Loucy (cell line): ENCODE measurements around the gene SNX8.

Experiments used
- CTCF ChIP-seq: fragments of 200-600 bp; sonication (generic); conservative IDR thresholded peaks from 2 replicates; pipeline ENCODE4 v1.5.1; 2014; ENCODE audit warnings: mild to moderate bottlenecking, antibody characterized with exemption, low read length
- EZH2phosphoT487 ChIP-seq: fragments of 200-600 bp; IDR thresholded peaks from 2 replicates; pipeline ENCODE4 v1.6.1; 2018; ENCODE audit warnings: antibody characterized with exemption, mild to moderate bottlenecking, moderate library complexity, borderline replicate concordance

DNA sequence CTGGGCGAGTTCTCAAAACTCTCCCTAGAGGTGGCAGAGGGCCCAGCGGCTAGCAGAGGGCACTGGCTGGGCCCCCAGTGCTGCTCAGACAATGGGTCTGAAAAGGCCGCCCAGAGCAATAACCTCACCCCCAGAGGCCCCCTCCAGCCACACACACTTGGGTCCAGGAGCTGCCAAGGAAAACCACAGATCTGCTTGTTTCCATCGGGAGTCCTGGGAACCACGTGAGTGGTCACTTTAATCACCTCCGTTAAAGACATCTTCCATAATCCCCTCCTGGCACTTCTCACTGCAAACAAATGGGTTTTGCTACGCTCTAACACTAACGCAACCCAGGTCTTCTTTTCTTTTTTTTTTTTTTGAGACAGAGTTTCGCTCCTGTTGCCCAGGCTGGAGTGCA, 42.2 kb downstream of the SNX8 start:
- TF ChIP-seq CTCF (no peak), EZH2phosphoT487 (no peak)
